GM12872 (cell line): ENCODE measurements around the gene EME1.

Source experiments
- CTCF ChIP-seq: IDR thresholded peaks from 3 replicates; pipeline ENCODE4 v1.5.1; 2011; ENCODE audit warnings: low read depth, mild to moderate bottlenecking, low read length, moderate library complexity; ENCODE audit not compliant: insufficient read depth

Gene EME1

GRCh38 chr17:50370052-50370451 is 3.0 kb upstream of the EME1 start:
- no peak for TF ChIP-seq CTCF

GRCh38 chr17:50371526-50371925 is 1.5 kb upstream of the EME1 start:
- TF ChIP-seq CTCF: no peak

- no peak for TF ChIP-seq CTCF
Measured at GRCh38 chr17:50372222-50372757, 739 bp upstream of the EME1 start.

GRCh38 chr17:50373705-50374104 is 676 bp downstream of the EME1 start:
- TF ChIP-seq CTCF: no peak

- no peak for TF ChIP-seq CTCF
Measured at GRCh38 chr17:50375858-50376538, 3.0 kb downstream of the EME1 start.

- no peak for TF ChIP-seq CTCF
Measured at GRCh38 chr17:50379351-50380132, 6.5 kb downstream of the EME1 start.

- TF ChIP-seq CTCF: 0 out of 3 replicates have a peak, but pooled peaks have one; percentile 18
Measured at GRCh38 chr17:50380369-50381259, 7.6 kb downstream of the EME1 start.
